CD14-positive monocyte (primary cell): ENCODE results near the gene DPH3. TPM values are rescaled to one million over a fixed set of nuclear protein-coding genes. Genes with fewer than 3 reads are reported as not detected.
A peak's percentile ranks its signal among the peaks of the same experiment; 100 is the strongest.

Experiments
- DNase-seq, 3 donors: peaks; one replicate each; pipeline ENCODE4 v3.0.0-alpha.2; 2011 to 2022
- H2AFZ ChIP-seq: 2 replicates; pipeline ENCODE4 v1.6.0; 2012; ENCODE audit warnings: mild to moderate bottlenecking, low read depth, low read length, inconsistent platforms; ENCODE audit not compliant: insufficient read depth, poor library complexity, severe bottlenecking
- H3K27ac ChIP-seq, 2 donors: 1 replicate in 1 of 2; 2 replicates in 1 of 2; pipeline ENCODE4 v1.5.1; 2012 to 2013; ENCODE audit warnings: low read length in 2 of 2, control low read depth in 1 of 2, inconsistent platforms in 1 of 2, low read depth in 1 of 2, mild to moderate bottlenecking in 1 of 2
- H3K27me3 ChIP-seq, 2 donors: one replicate each; pipeline versions ENCODE4 v1.6.0 to v1.6.1; 2011 to 2013; ENCODE audit warnings: low read length in 2 of 2; ENCODE audit not compliant: control insufficient read depth in 2 of 2, insufficient read depth in 2 of 2
- H3K36me3 ChIP-seq, 2 donors: replicated peaks in 1 of 2; 1 replicate in 1 of 2; 2 replicates in 1 of 2; pipeline versions ENCODE4 v1.5.1 to v1.6.1; 2012 to 2013; ENCODE audit warnings: low read length in 2 of 2, control low read depth in 1 of 2, inconsistent platforms in 1 of 2, mild to moderate bottlenecking in 1 of 2; ENCODE audit not compliant: insufficient read depth in 2 of 2, control insufficient read depth in 1 of 2
- H3K4me1 ChIP-seq, 2 donors: 1 replicate in 1 of 2; 2 replicates in 1 of 2; pipeline versions ENCODE4 v1.5.1 to v1.6.1; 2012 to 2013; ENCODE audit warnings: low read length in 2 of 2, control low read depth in 1 of 2, inconsistent platforms in 1 of 2, mild to moderate bottlenecking in 1 of 2, moderate library complexity in 1 of 2; ENCODE audit not compliant: insufficient read depth in 2 of 2, control insufficient read depth in 1 of 2
- H3K4me2 ChIP-seq: replicated peaks from 2 replicates; pipeline ENCODE3; 2012; ENCODE audit warnings: low read length, moderate library complexity, mild to moderate bottlenecking; ENCODE audit not compliant: poor library complexity, severe bottlenecking; ENCODE audit errors: extremely low read depth
- H3K4me3 ChIP-seq, 3 experiments: fragments of 200-600 bp in 1 of 3; sonication (generic) in 1 of 3; replicated peaks in 1 of 3; 1 replicate in 2 of 3; 2 replicates in 1 of 3; pipeline ENCODE4 v1.5.1; 2011 to 2013; ENCODE audit warnings: low read length in 3 of 3, mild to moderate bottlenecking in 3 of 3, control low read depth in 2 of 3, low read depth in 2 of 3, inconsistent platforms in 1 of 3, moderate library complexity in 1 of 3
- H3K79me2 ChIP-seq: 2 replicates; pipeline ENCODE4 v1.6.0; 2012; ENCODE audit warnings: mild to moderate bottlenecking, control low read depth, inconsistent platforms, low read length, moderate library complexity; ENCODE audit not compliant: insufficient read depth
- H3K9ac ChIP-seq: 2 replicates; pipeline ENCODE4 v1.6.0; 2017; ENCODE audit warnings: low read length, mild to moderate bottlenecking; ENCODE audit not compliant: insufficient read depth, poor library complexity, severe bottlenecking
- H3K9me3 ChIP-seq, 2 donors: replicated peaks in 1 of 2; 1 replicate in 1 of 2; 2 replicates in 1 of 2; pipeline versions ENCODE4 v1.5.1 to v1.6.1; 2012 to 2013; ENCODE audit warnings: low read length in 2 of 2, control low read depth in 1 of 2; ENCODE audit not compliant: control insufficient read depth in 1 of 2, insufficient read depth in 1 of 2
- H4K20me1 ChIP-seq: 2 replicates; pipeline ENCODE4 v1.6.0; 2012; ENCODE audit warnings: mild to moderate bottlenecking, low read length, control low read depth, moderate library complexity; ENCODE audit not compliant: insufficient read depth
- H3K27ac Mint-ChIP-seq, 7 donors: one replicate each; pipeline ENCODE4 v1.8.0; 2020; ENCODE audit warnings: mild to moderate bottlenecking in 7 of 7, mixed read lengths in 7 of 7, moderate library complexity in 6 of 7, inconsistent platforms in 2 of 7
- H3K27me3 Mint-ChIP-seq, 3 donors: one replicate each; pipeline ENCODE4 v1.8.0; 2021 to 2022; ENCODE audit warnings: low read depth in 3 of 3, mild to moderate bottlenecking in 3 of 3, mixed read lengths in 3 of 3, moderate library complexity in 3 of 3, inconsistent platforms in 1 of 3
- H3K36me3 Mint-ChIP-seq, 2 donors: one replicate each; pipeline ENCODE4 v1.8.0; 2020; ENCODE audit warnings: mixed read lengths in 2 of 2, inconsistent platforms in 1 of 2, mild to moderate bottlenecking in 1 of 2
- H3K4me1 Mint-ChIP-seq: one replicate; pipeline ENCODE4 v1.8.0; 2020; ENCODE audit warnings: mild to moderate bottlenecking, mixed read lengths
- H3K4me3 Mint-ChIP-seq, 2 donors: one replicate each; pipeline ENCODE4 v1.8.0; 2020; ENCODE audit warnings: mild to moderate bottlenecking in 2 of 2, mixed read lengths in 2 of 2, moderate library complexity in 1 of 2
- H3K9me3 Mint-ChIP-seq, 7 donors: one replicate each; pipeline ENCODE4 v1.8.0; 2020 to 2022; ENCODE audit warnings: mixed read lengths in 7 of 7, mild to moderate bottlenecking in 6 of 7, moderate library complexity in 6 of 7, inconsistent platforms in 2 of 7
- WGBS: methylation state at CpG from one replicate; pipeline ENCODE4 v1.1.5; 2013; ENCODE audit warnings: missing lambda C conversion rate; ENCODE audit not compliant: insufficient coverage; 5-methylcytosine and 5-hydroxymethylcytosine counted together
- intact Hi-C, 2 donors: fragments of 100-400 bp; cut with micrococcal nuclease; formaldehyde crosslinking; loops; one replicate each; pipeline versions ENCODE4 v1.15.0 to v1.15.1; 2023
- polyA plus RNA-seq, 3 donors: library from polyadenylated mRNA; depleted of rRNA in 1 of 3; unstranded in 2 of 3; stranded (reverse) in 1 of 3; fragments of 300-500 nt in 2 of 3; fragments of >200 nt in 1 of 3; fragmentation: Illumina TruSeq in 2 of 3; gene quantifications; 1 replicate in 2 of 3; 2 replicates in 1 of 3; pipeline ENCODE4 v1.2.3, GENCODE V29; 2012 to 2021
- TF ChIP-seq, protein P1 (sequence below): fragments of 200-600 bp; IDR thresholded peaks from one replicate; pipeline ENCODE4 v1.8.0; 2022; ENCODE audit warnings: antibody characterized with exemption, mild to moderate bottlenecking

The DPH3 gene
- polyA plus RNA-seq, 3 donors, result 9.2 to 42.0 (median 33.7) TPM

DNA sequence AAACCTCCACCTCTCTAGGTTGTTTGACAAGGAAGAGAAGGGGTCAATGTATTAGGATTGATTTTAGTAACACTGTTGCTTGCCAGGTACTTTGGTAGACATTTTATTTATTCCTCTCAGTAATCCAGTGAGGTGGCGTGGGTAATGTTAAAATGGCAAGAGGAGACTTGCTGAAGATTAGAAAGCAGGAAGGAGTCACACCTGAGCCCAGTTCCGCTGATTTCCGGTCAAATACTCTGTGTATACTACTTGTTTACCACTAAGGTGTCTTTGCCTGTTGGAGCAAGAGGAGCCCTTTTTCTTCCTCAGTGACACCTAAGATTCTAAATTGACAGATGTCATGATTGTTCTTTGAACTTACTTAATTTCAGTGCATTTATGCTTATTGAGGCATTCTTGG is 2.0 kb upstream of the DPH3 start:
- H3K4me2 ChIP-seq, result no peak overlapping the region
- peak overlapping the region in 1 of 2 donors; percentile 23 for H3K27ac ChIP-seq
- Mint-ChIP-seq H3K4me3 (no peak overlapping the region), H3K27ac (peak overlapping the region in 4 of 7 donors; percentile 2 to 19 (median 8)), H3K9me3 (no peaks in the 10 kb centered on the region), H3K36me3 (peaks cover 20 to 22% of the 10 kb centered on the region in 2 donors), H3K4me1 (peaks cover 17% of the 10 kb centered on the region), H3K27me3 (peaks cover 0 to 2% (median 0%) of the 10 kb centered on the region in 3 donors)
- H2AFZ ChIP-seq, result no peak overlapping the region
- no peaks in the 10 kb centered on the region for H3K9me3 ChIP-seq
- peaks cover 22 to 37% of the 10 kb centered on the region in 2 donors for H3K4me1 ChIP-seq
- H3K4me3 ChIP-seq, result no peak overlapping the region
- no peaks in the 10 kb centered on the region for H3K27me3 ChIP-seq
- H4K20me1 ChIP-seq, result no peaks in the 10 kb centered on the region
- TF ChIP-seq, protein P1, sequence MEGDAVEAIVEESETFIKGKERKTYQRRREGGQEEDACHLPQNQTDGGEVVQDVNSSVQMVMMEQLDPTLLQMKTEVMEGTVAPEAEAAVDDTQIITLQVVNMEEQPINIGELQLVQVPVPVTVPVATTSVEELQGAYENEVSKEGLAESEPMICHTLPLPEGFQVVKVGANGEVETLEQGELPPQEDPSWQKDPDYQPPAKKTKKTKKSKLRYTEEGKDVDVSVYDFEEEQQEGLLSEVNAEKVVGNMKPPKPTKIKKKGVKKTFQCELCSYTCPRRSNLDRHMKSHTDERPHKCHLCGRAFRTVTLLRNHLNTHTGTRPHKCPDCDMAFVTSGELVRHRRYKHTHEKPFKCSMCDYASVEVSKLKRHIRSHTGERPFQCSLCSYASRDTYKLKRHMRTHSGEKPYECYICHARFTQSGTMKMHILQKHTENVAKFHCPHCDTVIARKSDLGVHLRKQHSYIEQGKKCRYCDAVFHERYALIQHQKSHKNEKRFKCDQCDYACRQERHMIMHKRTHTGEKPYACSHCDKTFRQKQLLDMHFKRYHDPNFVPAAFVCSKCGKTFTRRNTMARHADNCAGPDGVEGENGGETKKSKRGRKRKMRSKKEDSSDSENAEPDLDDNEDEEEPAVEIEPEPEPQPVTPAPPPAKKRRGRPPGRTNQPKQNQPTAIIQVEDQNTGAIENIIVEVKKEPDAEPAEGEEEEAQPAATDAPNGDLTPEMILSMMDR, result no peak
- intact Hi-C loops, result loop anchor here (5.0 to 10.0 kb wide), 3 partner anchors 286 to 1478 kb away; partner anchors contain the start of genes BTD (in 1 of the 2), HACL1 (in 1 of the 2) and TBC1D5 (in 1 of the 2)
- no peak overlapping the region for H3K9ac ChIP-seq
- H3K79me2 ChIP-seq, result peaks cover 68% of the 10 kb centered on the region
- DNase-seq, result no peak
- peaks cover 22 to 23% of the 10 kb centered on the region in 2 donors for H3K36me3 ChIP-seq
- 100% methylated on average over 2 of the region's 3 CpGs for WGBS

DNA sequence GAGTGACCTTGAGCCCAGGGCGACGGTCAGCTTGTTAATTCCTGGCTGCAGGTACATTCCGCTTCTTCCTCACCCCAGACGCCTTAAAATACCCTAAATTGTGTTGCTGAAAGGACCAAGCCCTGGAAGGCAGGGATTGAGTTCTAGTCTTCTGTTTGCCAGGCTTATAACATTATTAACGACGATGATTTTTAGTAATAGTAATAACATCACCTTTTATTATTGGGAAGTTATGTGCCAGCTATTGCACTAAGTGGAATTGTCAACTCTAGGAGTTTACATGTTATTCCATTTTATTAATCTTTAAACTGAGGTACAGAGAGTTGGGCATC is 678 bp upstream of the DPH3 start:
- peak overlapping the region in 6 of 7 donors; percentile 97 to 99 (median 98) for H3K27ac Mint-ChIP-seq
- H3K27me3 Mint-ChIP-seq, result peaks cover 0 to 2% (median 0%) of the 10 kb centered on the region in 3 donors
- intact Hi-C loops, result loop anchor here (5.0 to 10.0 kb wide), 3 partner anchors 287 to 1479 kb away; partner anchors contain the start of genes BTD (in 1 of the 2), HACL1 (in 1 of the 2) and TBC1D5 (in 1 of the 2)
- DNase-seq, result no peak
- Histone ChIP-seq H2AFZ (peak overlapping the region; percentile 97), H4K20me1 (no peaks in the 10 kb centered on the region), H3K27me3 (no peaks in the 10 kb centered on the region), H3K4me1 (peaks cover 24 to 38% of the 10 kb centered on the region in 2 donors), H3K4me3 (peak overlapping the region; percentile 59 to 93 (median 91)), H3K9me3 (no peaks in the 10 kb centered on the region), H3K27ac (peak overlapping the region; percentile 96), H3K9ac (peak overlapping the region; percentile 84), H3K36me3 (peaks cover 12 to 22% of the 10 kb centered on the region in 2 donors), H3K79me2 (peaks cover 73% of the 10 kb centered on the region), H3K4me2 (peak overlapping the region; percentile 93)
- peaks cover 12 to 20% of the 10 kb centered on the region in 2 donors for H3K36me3 Mint-ChIP-seq
- no CpG with 5 or more reads among the region's 6 CpGs for WGBS
- H3K9me3 Mint-ChIP-seq, result no peaks in the 10 kb centered on the region
- peak overlapping the region; percentile 95 to 98 for H3K4me3 Mint-ChIP-seq
- peaks cover 17% of the 10 kb centered on the region for H3K4me1 Mint-ChIP-seq
- TF ChIP-seq, protein P1, result no peak
